HG03460 (cell line): ENCODE results near the gene PSG7.
"Not testable (repeated sequence)": the region's sequence is repeated elsewhere in the genome, so short reads cannot be mapped to it uniquely, and the experiment has no call there.

Source experiments
- ATAC-seq: cut with Tn5 transposase; IDR thresholded peaks from one replicate; pipeline ENCODE4 v1.9.1; 2021; ENCODE audit not compliant: unreplicated experiment

Gene PSG7

GRCh38 chr19:42937107-42937506 lies at the start of gene PSG7:
PSG7 (minus strand) TSS chr19:42937207; CDS start chr19:42937076, 131 bp downstream.
- not testable (repeated sequence) for ATAC-seq

DNA sequence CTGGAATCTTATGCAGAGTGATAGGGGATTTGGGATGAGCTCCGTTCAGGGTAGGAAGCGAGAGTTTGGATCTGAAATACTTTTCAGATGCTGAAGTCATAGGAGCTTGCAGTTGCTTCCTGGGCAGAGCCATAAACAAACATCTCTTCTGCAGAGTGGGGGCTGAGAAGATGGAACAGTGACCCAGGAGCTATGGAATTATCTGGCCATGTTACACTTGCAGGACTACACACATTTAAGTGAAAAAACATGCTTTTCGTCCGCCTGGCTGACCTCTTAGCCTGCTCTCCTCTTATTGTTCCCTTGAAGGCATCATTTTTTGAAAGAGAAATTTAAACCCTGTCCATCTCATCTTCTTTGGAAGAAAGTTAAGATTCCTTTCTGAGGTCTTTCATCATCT lies 48.6 kb upstream of the PSG7 start:
- ATAC-seq, result no peak

GRCh38 chr19:42982111-42982510 lies 45.1 kb upstream of the PSG7 start:
- not testable (repeated sequence) for ATAC-seq

- ATAC-seq, result not testable (repeated sequence)
Measured at GRCh38 chr19:42971451-42971850, 34.4 kb upstream of the PSG7 start.

- ATAC-seq, result no peak
Measured at GRCh38 chr19:42965176-42965575, 28.2 kb upstream of the PSG7 start.

- no peak for ATAC-seq
Measured at GRCh38 chr19:42961119-42961518, 24.1 kb upstream of the PSG7 start.

- ATAC-seq, result not testable (repeated sequence)
Measured at GRCh38 chr19:42952126-42952525, 15.1 kb upstream of the PSG7 start.

GRCh38 chr19:42951476-42951875 lies 14.5 kb upstream of the PSG7 start:
- ATAC-seq, result not testable (repeated sequence)

DNA sequence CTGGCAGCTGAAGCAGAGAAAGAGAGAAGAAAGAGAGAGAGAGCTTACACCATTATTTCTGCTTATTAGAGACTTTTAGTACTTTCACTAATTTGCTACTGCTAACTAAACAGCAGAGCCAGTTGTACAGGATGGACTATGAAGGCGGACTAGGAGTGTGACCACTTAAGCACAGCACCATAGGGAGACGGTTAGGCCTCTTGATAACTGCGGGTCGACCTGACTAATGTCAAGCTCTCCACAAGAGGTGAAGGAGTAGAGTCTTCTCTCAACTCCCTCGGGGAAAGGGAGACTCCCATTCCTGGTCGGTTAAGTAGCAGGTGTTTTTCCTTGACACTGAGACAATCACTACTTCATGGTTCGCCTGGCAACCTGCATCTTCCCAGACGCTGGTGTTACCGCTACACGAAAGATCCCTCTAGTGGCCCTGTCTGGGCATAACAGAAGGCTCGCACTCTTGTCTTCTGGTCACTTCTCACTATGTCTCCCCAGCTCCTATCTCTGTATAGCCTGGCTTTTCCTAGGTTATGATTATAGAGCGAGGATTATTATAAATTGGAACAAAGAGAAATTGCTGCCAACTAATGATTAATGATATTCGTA lies 5.3 kb upstream of the PSG7 start:
- no peak for ATAC-seq

DNA sequence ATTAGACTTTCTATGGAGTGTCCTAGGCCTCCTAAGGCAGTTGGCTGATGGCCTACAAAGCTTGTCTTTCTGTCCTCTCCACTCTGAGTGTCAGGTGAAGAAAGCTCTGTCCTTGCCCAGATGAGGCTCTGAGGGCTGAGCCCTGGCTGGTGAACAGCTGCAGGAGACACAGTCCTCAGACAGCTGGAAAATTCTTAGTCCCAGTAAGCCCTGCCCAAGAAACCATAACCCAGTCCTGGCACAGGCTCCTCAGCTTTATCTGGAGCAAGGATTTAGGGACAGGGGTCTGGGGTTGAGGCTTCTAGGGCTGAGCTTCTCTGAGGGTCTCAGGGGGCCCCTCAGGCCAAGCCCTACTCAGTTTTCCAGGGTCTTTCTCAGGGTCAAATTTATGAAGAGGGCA lies 2.3 kb downstream of the PSG7 start:
- ATAC-seq, result not testable (repeated sequence)

DNA sequence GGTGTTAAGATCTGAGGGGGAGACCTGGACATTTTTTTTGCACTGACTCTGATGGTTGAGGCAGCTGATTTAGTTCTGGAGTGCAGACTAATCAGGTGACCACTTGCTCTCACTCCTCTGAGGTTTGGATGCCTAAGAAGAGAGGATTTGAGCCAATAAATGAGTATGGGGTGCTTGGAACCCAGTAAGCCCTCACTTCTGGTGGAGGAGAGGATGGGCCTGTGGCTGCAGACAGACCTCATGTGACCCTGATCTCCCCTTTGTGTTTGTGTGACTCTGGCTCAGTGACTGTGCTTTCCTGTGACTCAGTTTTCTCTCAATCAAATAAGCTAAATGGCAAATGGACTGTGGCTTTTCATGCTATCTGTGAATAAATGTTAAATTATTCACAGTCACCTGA lies 2.8 kb downstream of the PSG7 start:
- not testable (repeated sequence) for ATAC-seq

GRCh38 chr19:42933412-42933811 lies 3.6 kb downstream of the PSG7 start:
- ATAC-seq, result not testable (repeated sequence)

DNA sequence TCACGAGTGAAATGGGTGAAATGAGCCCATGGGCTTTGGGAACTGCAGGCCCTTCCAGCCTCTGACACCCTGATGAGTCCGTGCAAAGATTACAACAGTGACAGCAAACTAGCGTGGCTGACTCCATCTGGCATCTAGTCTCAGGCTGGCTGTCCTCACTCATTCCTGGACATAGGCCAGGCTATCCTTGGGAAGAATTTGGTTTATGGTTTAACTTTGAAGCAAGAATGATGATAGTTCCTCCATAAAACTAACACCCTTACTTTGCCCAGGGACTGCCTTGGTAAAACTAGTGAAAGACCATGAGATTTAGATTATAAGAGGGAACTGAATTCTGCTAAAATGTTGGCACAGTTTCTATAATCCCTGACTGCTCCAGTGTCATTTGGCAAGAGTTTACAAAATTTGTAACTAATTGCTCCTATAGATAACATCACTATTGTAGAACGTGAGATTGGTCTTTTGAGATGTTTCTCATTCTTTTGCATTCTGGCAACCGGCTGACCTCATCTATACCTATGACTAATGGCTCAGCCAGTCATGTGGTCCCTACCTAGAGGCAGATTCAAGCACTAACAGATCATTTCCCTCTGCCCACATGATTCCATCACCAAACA lies 4.4 kb downstream of the PSG7 start:
- not testable (repeated sequence) for ATAC-seq

- ATAC-seq, result not testable (repeated sequence)
Measured at GRCh38 chr19:42930214-42930613, 6.8 kb downstream of the PSG7 start.

DNA sequence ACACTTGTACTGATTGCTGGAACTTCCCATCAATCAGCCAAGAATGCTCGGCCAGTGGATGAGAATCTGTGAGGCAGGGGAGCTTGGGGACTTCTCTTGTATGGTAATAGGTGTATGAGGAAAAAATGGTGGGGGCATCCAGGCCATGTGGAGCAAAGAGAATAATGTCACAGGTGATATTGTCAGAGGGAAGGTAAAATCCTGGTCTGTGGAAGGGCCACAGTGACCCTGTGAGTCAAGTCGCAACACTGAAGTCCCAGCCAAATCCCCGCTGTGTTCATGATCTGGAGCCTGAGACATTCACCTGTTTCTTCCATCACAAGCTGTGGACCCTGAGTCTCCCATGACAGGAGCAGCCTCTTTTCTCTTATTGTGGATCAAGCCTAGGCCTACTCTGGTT lies 8.1 kb downstream of the PSG7 start:
- ATAC-seq, result no peak

DNA sequence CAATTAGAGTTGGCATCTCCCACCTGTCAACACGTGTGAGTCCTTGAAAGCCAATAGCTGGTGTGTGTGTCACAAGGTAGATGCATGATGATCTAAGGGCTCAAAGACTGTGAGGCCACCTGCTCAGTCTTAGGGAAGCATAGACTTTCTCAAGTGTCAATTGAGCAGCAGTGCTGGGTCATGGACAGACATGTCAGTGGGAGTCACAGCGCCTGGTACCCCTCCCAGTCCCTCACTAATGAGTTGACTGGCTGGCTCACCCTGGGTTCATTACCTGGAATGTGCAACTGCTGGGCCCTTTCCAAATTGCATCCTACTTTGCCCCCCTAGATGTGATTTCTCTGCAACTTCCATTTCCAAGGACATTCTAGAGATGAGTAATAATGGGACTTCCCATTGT lies 10.2 kb downstream of the PSG7 start:
- no peak for ATAC-seq

GRCh38 chr19:42923106-42923505 lies 13.9 kb downstream of the PSG7 start:
- ATAC-seq, result not testable (repeated sequence)

DNA sequence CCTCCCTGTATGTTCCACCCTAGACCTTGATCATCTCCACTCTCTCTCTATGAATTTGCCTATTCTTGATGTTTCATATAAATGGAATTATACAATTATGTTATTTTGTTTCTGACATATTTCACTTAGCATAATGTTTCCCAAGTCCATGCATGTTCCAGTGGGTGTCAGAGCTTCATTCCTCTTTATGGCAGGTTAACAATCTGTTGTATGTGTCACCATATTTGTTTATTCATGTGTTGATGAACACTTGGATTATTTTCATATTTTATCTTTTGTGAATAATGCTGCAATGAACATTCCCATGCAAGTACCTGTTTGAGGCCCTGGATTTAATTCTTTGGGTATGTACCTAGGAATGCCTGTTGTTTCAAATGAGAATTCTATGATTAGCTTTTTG lies 16.0 kb downstream of the PSG7 start:
- ATAC-seq, result not testable (repeated sequence)

- no peak for ATAC-seq
Measured at GRCh38 chr19:42919757-42920079, 17.3 kb downstream of the PSG7 start.

- not testable (repeated sequence) for ATAC-seq
Measured at GRCh38 chr19:42919070-42919756, 17.8 kb downstream of the PSG7 start.

DNA sequence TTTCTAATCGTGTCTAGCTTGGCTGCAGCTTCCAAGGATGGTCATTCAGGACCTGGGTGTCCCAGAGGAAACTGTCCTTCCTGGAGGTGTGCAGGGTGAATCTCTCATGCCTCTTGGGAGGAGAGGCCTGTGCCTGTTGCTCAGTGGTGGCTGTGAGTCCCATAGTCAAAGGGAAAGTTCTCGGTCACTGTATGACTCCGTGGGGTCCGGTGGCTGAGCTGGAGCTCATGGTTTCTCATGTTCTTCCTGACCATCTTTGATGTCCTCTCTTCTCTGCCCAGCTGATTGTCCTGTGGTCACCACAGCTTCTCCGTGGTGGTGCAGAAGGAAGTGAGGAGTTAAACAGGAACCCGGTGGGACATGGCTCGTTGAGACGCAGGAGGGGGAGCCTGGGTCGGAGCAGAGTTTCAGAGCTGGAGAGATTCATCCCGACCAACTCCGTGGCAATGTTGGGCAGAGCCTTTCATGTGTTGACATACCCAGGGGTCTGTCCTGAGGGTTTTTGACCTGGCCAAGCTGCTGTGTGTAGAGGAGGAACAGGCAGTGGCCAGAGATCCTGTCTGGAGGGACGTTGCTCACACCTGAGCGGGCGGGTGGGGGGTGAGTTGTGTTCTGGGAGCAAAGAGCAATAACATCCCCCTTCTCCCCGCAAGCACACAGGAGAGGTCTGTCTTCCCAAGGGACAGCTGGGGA lies 18.5 kb downstream of the PSG7 start:
- ATAC-seq, result not testable (repeated sequence)

DNA sequence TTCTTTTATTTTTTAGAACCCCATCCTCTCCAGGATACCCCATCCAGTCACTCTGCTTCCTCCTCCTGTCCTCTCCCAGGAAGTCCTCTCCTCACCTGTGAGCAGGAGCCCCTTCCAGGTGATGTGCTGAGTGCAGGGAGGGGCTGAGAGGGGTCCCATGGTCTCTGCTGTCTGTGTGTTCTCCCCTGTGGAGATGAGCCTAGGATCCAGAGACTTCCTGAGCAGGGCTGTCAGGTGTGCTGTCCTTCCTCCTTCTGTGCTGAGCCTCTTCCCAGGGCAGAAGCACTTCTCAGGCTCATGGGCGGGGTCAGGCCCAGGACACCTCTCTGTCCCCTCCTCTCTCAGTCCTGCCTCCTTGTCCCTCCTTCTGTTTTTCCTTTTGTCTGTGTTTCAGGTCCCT lies 19.4 kb downstream of the PSG7 start, which contains the start of gene PSG6:
Gene PSG6 (minus strand): TSS at position 261 of the 400 bp plus-strand sequence. CDS start 102 bp downstream, at position 159.
- ATAC-seq, result not testable (repeated sequence)
